Measurements from ENCODE around the gene WDR49.

GRCh38 chr3:167559924-167560323 lies 93.8 kb downstream of the WDR49 start:
- no peak for TF ChIP-seq SIN3A (IDR thresholded peaks at IDR 0.05; ENCODE audit: low read depth)
- no peak for TF ChIP-seq TCF7L2 (IDR thresholded peaks at IDR 0.05; ENCODE audit: borderline replicate concordance, extremely low read depth, insufficient read depth, insufficient read length)
- TF ChIP-seq YY1 (IDR thresholded peaks at IDR 0.05; ENCODE audit: extremely low read depth, insufficient replicate concordance, low read depth, low read length) = no peak
- TF ChIP-seq CTCF (IDR thresholded peaks at IDR 0.05 in 2 of 3, conservative IDR thresholded peaks at IDR 0.05 in 1 of 3; ENCODE audit: borderline replicate concordance in 1 of 3, insufficient read depth in 1 of 3, low read depth in 2 of 3, low read length in 2 of 3) = no peak
- TF ChIP-seq POLR2A (IDR thresholded peaks at IDR 0.05; ENCODE audit: borderline replicate concordance, extremely low read depth, insufficient read depth, insufficient read length) = no peak
- TF ChIP-seq EZH2 (IDR thresholded peaks at IDR 0.05) = no peak
- no peak for TF ChIP-seq MAX (IDR thresholded peaks at IDR 0.05)
- TF ChIP-seq ATF3 (IDR thresholded peaks at IDR 0.05) = no peak
- no peak for TF ChIP-seq POLR2AphosphoS5 (IDR thresholded peaks at IDR 0.05; ENCODE audit: low read depth, low read length)
